HEK293 (cell line): ENCODE results near the gene MAP4K4.

ENCODE experiments used
- CTCF ChIP-seq: fragments of 450-650 bp; formaldehyde crosslinking; IDR thresholded peaks from 2 replicates; pipeline ENCODE4 v1.5.1; 2016; ENCODE audit warnings: missing biosample characterization, missing genetic modification characterization
- MYNN ChIP-seq: fragments of 450-650 bp; formaldehyde crosslinking; IDR thresholded peaks from 2 replicates; pipeline ENCODE4 v1.5.1; 2016; ENCODE audit warnings: missing biosample characterization, missing genetic modification characterization, borderline replicate concordance
- ZFP37 ChIP-seq: fragments of 450-650 bp; formaldehyde crosslinking; IDR thresholded peaks from 2 replicates; pipeline ENCODE4 v1.5.1; 2016; ENCODE audit warnings: missing biosample characterization, missing genetic modification characterization
- ZNF138 ChIP-seq: fragments of 450-650 bp; formaldehyde crosslinking; IDR thresholded peaks from 2 replicates; pipeline ENCODE4 v1.5.1; 2016; ENCODE audit warnings: missing biosample characterization, missing genetic modification characterization, borderline replicate concordance
- ZNF148 ChIP-seq: fragments of 450-650 bp; formaldehyde crosslinking; IDR thresholded peaks from 2 replicates; pipeline ENCODE4 v1.5.0; 2017; ENCODE audit warnings: missing biosample characterization, missing genetic modification characterization, borderline replicate concordance
- ZNF280C ChIP-seq: fragments of 450-650 bp; formaldehyde crosslinking; IDR thresholded peaks from 2 replicates; pipeline ENCODE4 v1.5.1; 2016; ENCODE audit warnings: missing biosample characterization, missing genetic modification characterization
- ZNF768 ChIP-seq: fragments of 450-650 bp; formaldehyde crosslinking; IDR thresholded peaks from 2 replicates; pipeline ENCODE4 v1.5.1; 2018; ENCODE audit warnings: missing biosample characterization, mild to moderate bottlenecking, missing genetic modification characterization

GRCh38 chr2:101741775-101742520 is 44.4 kb downstream of the MAP4K4 start:
- TF ChIP-seq ZNF280C, result no peak
- TF ChIP-seq ZNF138 (tag by site-specific recombination), result no peak
- TF ChIP-seq ZFP37 (tag by site-specific recombination), result no peak
- TF ChIP-seq CTCF (tag by site-specific recombination), result no peak
- no peak for TF ChIP-seq MYNN (tag by site-specific recombination)
- TF ChIP-seq ZNF768 (tag by site-specific recombination), result no peak
- no peak for TF ChIP-seq ZNF148 (tag by site-specific recombination)
